Coronary artery (tissue), 2 donors: Measurements from ENCODE around the gene PRKN.

Experiments
- DNase-seq: peaks from one replicate; pipeline ENCODE4 v3.0.0-alpha.2; 2017; ENCODE audit warnings: low spot score
- H3K27ac ChIP-seq, 2 donors: fragments of 200-600 bp; sonication (generic); one replicate each; pipeline ENCODE4 v1.5.1; 2016 to 2019
- H3K4me3 ChIP-seq: fragments of 200-600 bp; sonication (generic); 2 replicates; pipeline ENCODE4 v1.5.1; 2016; ENCODE audit warnings: mild to moderate bottlenecking, moderate library complexity
- TF ChIP-seq, protein P1 (sequence below): fragments of 200-600 bp; sonication (generic); IDR thresholded peaks from one replicate; pipeline ENCODE4 v1.5.1; 2019; ENCODE audit warnings: antibody characterized with exemption

PRKN gene

DNA sequence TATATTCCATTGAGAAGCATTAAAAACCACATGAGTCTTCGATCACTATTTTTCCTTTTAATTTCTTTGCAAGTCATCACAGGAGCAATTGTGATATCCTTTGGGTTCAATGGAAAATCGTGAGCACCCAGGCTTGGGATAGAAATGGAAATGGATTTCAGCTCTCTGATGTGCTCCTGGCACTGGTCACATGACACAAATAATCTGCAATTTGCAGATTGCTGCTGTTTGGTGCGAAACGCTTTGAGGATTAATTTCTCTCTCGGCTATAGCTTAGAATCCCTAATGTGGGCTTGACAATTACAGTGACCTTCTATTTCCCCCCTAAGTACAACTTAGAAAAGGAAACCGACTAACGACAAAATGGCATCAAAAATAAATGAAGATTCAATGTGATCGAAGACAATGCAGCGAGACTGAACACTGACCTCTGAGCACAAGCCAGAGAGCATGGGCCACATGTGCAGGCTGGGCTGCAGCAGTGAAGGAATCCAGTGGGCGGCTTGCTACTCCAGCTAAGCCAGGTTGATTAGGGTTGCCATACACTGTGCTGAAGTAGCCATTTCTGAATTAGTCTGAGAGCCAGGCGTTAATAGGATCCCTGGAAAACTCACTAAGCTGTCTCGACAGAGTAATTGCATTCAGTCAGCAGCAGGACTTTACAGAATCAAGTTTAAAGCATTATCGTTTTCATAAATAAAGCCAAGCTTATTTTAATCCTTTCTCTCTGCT is 1151.9 kb downstream of the PRKN start:
- Histone ChIP-seq H3K27ac (no peak overlapping the region), H3K4me3 (no peak overlapping the region)
- no peak for DNase-seq
- TF ChIP-seq, protein P1, sequence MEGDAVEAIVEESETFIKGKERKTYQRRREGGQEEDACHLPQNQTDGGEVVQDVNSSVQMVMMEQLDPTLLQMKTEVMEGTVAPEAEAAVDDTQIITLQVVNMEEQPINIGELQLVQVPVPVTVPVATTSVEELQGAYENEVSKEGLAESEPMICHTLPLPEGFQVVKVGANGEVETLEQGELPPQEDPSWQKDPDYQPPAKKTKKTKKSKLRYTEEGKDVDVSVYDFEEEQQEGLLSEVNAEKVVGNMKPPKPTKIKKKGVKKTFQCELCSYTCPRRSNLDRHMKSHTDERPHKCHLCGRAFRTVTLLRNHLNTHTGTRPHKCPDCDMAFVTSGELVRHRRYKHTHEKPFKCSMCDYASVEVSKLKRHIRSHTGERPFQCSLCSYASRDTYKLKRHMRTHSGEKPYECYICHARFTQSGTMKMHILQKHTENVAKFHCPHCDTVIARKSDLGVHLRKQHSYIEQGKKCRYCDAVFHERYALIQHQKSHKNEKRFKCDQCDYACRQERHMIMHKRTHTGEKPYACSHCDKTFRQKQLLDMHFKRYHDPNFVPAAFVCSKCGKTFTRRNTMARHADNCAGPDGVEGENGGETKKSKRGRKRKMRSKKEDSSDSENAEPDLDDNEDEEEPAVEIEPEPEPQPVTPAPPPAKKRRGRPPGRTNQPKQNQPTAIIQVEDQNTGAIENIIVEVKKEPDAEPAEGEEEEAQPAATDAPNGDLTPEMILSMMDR: no peak

DNA sequence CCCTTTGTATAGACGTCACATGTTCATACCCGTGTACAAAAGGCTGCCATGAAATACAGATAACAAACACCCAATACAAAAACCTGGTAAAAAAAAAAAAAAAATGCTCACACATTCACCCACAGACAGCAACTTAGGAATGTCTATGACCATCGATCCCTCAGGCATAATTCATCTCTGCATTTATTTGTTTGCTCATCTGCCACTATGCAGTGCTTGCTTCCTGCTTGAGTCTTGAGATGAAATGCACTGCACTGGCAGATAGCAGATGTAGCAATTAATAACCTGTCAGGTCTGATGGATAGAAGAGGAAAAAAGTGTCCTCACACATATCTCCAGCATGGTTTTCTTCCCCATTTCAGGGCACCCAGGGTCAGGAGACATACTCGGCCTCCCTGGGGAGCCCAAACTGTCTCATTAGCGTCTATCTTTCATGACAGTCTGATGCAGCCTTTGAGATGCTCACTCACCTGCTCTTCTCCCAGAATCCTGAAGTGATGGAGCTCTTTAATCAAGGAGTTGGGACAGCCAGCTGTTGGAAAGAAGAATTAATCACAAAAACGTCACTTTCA is 1158.6 kb downstream of the PRKN start:
- DNase-seq: no peak
- Histone ChIP-seq H3K27ac (no peak overlapping the region), H3K4me3 (no peak overlapping the region)
- TF ChIP-seq, protein P1: no peak

DNA sequence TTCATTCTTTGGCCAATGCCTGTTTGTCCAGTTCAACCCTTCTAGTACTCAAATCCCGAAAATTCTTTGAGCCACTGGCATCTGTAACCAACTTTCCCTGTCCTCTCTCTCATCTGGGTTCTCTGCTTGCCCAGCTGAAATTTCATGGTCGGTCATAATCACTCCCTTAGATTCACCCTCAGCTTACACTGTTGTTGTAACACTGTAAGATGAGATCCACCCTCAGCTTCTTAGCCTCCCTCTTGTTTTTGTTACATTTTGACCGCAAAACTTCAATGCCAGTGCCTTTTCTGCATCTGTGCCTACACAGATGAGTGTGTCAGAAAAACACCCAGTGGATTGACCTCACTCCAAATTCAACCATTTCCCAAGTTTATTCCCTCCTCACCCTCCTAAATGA is 1162.6 kb downstream of the PRKN start:
- no peak overlapping the region for H3K27ac ChIP-seq
- no peak overlapping the region for H3K4me3 ChIP-seq
- no peak for DNase-seq
- TF ChIP-seq, protein P1: no peak

DNA sequence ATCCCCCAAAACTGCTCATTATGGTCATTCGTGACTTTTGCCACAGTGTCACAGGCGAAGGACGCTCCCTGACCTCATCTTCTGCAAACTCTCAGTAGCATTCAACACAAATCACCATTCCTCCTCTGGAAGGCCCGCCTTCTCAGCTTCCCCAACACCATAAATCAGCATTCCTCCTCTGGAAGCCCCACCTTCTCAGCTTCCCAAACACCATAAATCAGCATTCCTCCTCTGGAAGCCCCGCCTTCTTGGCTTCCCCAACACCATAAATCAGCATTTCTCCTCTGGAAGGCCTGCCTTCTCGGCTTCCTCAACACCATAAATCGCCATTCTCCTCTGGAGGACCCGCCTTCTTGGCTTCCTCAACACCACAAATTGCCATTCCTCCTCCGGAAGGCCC is 1165.7 kb downstream of the PRKN start:
- Histone ChIP-seq H3K27ac (no peak overlapping the region), H3K4me3 (no peak overlapping the region)
- DNase-seq: no peak
- TF ChIP-seq, protein P1: no peak

DNA sequence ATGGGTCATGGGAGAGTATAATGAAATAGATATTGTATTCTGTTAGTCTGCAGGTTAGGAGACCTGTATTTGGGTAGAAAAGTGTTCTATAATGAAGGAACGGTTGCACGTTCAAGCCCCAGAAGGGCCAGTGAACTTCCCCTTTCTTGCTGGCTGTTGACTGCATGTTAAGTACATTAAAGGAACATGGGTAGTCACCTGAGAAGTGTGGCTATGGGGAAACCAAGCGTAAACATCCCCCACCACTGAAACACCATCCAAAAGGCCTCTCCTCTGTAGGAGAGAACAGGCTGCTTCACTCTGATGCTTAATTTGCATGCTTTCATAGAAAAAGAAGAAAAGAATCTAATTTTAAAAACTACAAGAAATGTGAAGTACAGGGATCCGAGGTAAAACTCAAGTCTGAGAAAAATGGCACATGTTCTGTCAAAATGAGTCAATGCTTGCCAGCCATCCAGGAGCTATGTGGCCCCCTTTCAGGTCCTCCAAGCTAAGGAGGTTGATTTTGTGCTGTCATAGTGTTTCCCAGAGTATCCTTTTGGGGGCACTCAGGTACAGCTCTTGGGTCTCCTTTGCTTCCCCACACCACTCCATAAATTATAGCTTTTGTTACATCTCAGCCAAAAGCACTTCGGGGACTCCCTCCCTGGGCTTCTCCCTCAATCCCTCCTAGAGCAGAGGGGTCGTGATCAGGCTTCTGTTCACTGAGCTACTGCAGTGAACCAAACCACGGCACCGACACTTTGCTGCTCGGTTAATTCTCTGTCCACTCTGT is 1170.0 kb downstream of the PRKN start:
- TF ChIP-seq, protein P1: no peak
- no peak overlapping the region for H3K27ac ChIP-seq
- DNase-seq: no peak
- H3K4me3 ChIP-seq: no peak overlapping the region

DNA sequence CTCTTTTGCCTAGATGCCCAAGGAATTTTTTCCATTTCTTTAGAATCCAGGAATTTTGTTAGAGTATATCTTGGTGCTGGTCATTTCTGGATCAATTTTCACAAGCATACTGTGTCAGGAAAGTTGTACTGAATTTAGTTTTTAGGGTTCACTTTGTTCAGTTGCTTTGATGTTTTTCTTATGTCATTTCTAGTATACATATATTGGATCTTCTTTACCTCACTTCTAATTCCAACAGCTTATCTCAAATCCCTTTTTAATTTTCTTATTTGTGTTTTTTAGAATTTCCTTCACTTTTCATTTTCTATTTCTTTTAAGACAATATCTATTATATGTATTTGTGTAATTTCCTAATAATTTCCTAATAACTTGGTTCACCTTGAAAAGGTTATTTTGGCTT is 1172.7 kb downstream of the PRKN start:
- no peak overlapping the region for H3K27ac ChIP-seq
- no peak for DNase-seq
- TF ChIP-seq, protein P1: no peak
- H3K4me3 ChIP-seq: no peak overlapping the region
